Inflammatory macrophage treated with lipopolysaccharide for 4 hours (primary cell): ENCODE data around the gene LYRM4.

Experiments
- DNase-seq: peaks from one replicate; pipeline ENCODE4 v3.0.0-alpha.2; 2020

The LYRM4 gene

GRCh38 chr6:5091210-5092069 is 169.3 kb downstream of the LYRM4 start:
- no peak for DNase-seq

GRCh38 chr6:5090603-5091002 is 170.1 kb downstream of the LYRM4 start:
- no peak for DNase-seq

- peak; percentile 49 for DNase-seq
Measured at GRCh38 chr6:5089481-5090438, 171.0 kb downstream of the LYRM4 start.

- no peak for DNase-seq
Measured at GRCh38 chr6:5088780-5089179, 172.0 kb downstream of the LYRM4 start.

GRCh38 chr6:5087389-5087788 is 173.4 kb downstream of the LYRM4 start:
- DNase-seq = peak; percentile 84

- peak; percentile 6 for DNase-seq
Measured at GRCh38 chr6:5086294-5086890, 174.4 kb downstream of the LYRM4 start.

GRCh38 chr6:5085648-5086293 is 175.0 kb downstream of the LYRM4 start:
- DNase-seq = peak; percentile 32

GRCh38 chr6:5084781-5085647 is 175.7 kb downstream of the LYRM4 start, which contains the start of gene PPP1R3G:
TSS of gene PPP1R3G (plus strand) at chr6:5085341. CDS start at chr6:5085486, 145 bp downstream.
- DNase-seq = peak; percentile 56

GRCh38 chr6:5084360-5084780 is 176.4 kb downstream of the LYRM4 start:
- DNase-seq = no peak

GRCh38 chr6:5083813-5084359 is 176.9 kb downstream of the LYRM4 start:
- no peak for DNase-seq

GRCh38 chr6:5083307-5083583 is 177.5 kb downstream of the LYRM4 start:
- DNase-seq = no peak

- DNase-seq = peak; percentile 87
Measured at GRCh38 chr6:5082487-5083306, 178.1 kb downstream of the LYRM4 start.

- DNase-seq = no peak
Measured at GRCh38 chr6:5081955-5082354, 178.8 kb downstream of the LYRM4 start.

- no peak for DNase-seq
Measured at GRCh38 chr6:5081182-5081581, 179.6 kb downstream of the LYRM4 start.

GRCh38 chr6:5080574-5080973 is 180.2 kb downstream of the LYRM4 start:
- no peak for DNase-seq

- DNase-seq = no peak
Measured at GRCh38 chr6:5079692-5080091, 181.1 kb downstream of the LYRM4 start.

- DNase-seq = no peak
Measured at GRCh38 chr6:5078121-5078669, 182.6 kb downstream of the LYRM4 start.

- no peak for DNase-seq
Measured at GRCh38 chr6:5076931-5077330, 183.8 kb downstream of the LYRM4 start.

- DNase-seq = no peak
Measured at GRCh38 chr6:5073992-5074391, 186.8 kb downstream of the LYRM4 start.

- no peak for DNase-seq
Measured at GRCh38 chr6:5072440-5072839, 188.3 kb downstream of the LYRM4 start.
